ENCODE measurements around the gene CCDC85C.

The CCDC85C gene

DNA sequence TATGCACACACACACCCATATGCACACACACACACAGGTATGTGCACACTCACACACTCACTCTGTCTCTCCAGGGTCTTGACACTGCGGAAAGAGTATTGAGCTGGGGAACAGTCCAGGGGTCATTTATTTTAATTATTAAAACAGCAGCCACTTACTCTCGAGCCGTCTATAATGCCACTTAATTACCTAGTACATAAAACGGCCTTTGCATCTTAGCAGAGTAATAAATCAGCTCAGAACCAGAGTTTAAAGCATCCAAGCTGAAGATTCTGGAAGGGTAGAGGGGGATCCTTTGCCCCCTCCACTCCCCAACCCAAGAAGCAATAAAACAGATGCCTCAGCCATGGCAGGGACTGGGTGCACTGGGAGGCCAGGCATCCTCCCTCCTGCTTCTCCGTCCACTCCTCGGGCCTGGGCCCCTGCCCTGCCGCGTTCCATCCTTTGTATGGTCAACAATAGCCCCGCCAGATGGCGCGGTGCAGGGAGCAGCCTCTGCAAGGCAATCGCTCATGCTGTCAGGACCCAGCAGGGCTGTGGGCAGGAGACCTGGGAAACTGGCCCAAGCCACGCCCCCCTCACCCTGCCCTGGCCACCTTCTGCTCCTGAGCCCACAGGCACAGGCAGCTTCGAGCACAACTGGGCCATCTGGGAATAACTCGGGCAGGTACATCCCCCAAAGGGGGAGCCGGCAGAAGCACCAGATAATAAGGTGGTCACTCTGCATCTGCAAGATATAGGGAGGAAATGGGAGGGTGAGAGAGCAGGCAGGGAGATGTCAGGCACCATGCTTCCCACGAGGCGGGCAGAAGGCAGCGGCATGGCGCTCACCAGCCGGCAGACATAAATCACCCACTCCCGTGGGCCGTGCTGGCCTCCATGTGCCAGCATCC lies 40.9 kb downstream of the CCDC85C start:
- no peak for DNase-seq (ENCODE audit: insufficient read length, low spot score)
- no peak for FAIRE-seq

- DNase-seq (ENCODE audit: insufficient read length, low spot score) (no peak), FAIRE-seq (no peak)
Observed at GRCh38 chr14:99561864-99562263, 42.1 kb downstream of the CCDC85C start.

- no peak for DNase-seq (ENCODE audit: insufficient read length, low spot score)
- no peak for FAIRE-seq
Observed at GRCh38 chr14:99560922-99561683, 42.9 kb downstream of the CCDC85C start.

DNA sequence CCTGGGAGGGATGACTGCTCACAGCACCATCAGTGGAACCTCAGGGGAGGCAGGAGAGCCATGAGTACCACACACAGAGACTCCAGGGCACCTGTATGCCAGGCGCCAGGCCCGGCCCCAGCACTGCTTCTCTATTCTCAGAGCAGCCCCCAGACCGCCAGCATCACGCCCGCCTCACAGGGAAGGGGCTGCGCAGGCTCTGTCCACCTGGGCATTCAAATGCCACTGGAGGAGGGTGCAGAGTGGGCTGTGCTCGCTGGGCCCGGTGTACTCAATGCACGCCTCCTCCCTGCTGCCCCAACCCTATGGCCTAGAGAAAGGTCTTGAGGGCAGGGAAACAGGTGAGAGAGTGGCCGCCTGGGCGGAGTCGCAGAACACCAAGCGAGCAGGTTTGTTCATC lies 43.6 kb downstream of the CCDC85C start:
- DNase-seq (ENCODE audit: insufficient read length, low spot score) = no peak
- no peak for FAIRE-seq

DNA sequence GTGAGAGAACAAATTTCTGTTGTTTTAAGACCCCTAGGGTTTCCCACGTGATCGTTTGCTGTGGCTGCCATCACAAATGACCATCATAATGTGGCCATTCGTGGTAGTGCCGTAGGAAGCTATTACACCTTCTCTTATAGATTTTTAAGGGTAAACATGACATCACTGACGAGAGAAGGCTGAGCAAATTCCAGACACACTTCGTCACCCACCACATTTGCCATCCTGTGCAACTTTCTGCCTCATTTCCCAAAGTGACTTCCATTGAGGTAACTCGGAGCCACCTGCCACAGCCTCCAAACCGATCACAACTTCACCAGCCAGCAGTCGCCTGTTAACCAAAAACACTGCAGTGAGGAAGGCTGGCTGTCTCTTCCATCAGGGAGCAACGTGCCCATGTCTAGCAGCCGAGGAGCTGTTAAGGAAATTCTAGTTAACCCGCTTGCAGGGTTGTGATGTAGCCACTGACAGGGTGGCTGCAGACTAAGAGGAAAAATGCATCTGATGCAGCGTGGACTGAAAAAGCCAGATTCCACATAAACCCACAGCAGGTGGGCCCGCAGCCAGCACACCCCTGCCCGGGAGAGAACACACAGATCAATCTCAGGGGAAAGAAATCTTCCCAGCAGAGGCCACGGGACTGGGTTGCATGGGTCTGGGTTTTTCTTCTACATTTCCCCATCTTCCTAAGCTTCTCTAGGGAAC lies 44.6 kb downstream of the CCDC85C start:
- no peak for DNase-seq (ENCODE audit: insufficient read length, low spot score)
- no peak for FAIRE-seq

GRCh38 chr14:99556134-99556791 lies 47.7 kb downstream of the CCDC85C start:
- FAIRE-seq = no peak
- no peak for DNase-seq (ENCODE audit: insufficient read length, low spot score)

DNA sequence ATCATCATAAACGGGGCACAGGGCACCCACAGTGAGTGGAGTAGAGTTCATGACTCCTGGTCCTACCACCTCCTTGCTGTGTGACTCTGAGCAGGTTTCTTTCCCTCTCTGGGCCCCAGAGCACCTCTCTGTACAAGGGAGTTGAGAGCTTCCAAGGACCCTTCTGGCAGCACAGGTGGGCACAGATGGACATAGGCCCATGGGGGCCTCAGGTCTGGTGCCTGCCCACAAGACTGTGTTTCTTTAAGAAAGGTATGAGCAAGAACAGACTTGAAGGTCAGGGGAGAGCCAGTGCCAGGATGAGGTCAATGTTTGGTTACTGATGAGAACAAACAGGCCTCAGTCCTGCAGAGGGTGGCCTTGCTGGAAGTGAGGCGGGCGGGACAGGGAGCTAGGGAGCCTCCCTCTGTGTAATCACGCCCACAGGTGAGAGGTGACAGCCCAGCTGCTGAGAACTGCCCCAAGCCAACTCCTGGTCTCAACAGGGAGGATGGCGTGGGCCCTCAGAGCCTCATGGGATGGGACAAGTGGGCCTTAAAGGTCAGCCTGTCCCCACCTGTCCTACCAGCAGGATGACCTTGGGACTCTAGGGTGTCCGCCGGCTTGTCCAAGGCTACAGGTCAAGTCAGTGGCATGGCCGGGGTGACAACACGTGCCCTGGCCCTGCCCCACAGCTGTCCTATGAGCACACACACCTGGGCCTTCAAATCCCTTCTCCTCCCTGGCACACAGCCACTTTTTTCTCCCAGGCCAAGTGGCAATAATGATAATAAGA lies 49.1 kb downstream of the CCDC85C start:
- no peak for DNase-seq (ENCODE audit: insufficient read length, low spot score)
- no peak for FAIRE-seq

DNA sequence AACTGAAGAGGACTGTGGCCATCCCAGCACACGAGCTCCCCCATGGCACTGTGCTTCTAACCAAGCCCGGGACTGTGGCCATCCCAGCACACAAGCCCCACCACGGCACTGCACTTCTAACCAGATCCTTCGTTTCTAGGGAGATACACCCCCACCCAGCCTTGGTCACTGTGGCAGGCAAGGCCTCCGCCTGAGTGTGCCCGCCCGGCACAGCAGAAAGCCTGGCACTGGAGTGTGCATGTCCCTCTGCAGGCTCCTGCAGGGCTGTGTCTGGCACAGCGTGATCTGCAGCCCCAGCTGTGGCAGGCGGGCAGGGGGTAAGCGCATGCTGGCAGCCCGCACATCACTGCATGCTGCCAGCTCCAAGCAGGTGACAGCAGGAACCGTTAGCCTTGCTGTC lies 49.8 kb downstream of the CCDC85C start:
- DNase-seq (ENCODE audit: insufficient read length, low spot score) = no peak
- no peak for FAIRE-seq

DNA sequence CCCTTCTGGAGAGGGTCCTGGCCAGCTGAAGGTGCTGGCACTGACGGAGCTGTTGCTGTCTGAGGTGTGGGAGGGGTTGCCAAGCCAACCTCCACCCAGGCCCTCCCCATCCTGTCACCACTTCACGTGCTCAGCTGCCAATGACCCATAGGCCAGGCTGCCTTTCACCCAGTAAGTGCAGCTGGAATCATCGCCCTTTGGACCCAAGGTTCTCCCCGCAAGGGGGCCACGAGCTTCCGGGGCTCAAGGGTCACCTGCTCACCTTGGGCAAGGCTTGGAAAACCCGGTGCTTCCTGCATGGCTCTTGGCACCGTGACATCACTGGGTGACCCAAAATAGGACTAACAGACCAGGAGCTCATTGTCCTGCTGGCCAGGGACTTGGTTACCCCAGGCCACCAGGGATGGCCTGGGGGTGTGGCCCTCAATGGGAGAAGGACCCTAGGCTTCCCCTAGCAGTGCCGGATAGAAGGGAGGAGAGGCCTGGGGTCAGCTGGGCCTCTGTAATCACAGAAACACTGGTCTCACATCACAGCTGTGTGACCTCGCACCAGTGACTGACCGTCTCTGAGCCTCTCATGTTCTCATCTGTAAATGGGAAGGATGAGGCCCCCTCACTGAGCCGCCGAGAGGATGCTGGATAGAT lies 51.3 kb downstream of the CCDC85C start:
- no peak for DNase-seq (ENCODE audit: insufficient read length, low spot score)

DNA sequence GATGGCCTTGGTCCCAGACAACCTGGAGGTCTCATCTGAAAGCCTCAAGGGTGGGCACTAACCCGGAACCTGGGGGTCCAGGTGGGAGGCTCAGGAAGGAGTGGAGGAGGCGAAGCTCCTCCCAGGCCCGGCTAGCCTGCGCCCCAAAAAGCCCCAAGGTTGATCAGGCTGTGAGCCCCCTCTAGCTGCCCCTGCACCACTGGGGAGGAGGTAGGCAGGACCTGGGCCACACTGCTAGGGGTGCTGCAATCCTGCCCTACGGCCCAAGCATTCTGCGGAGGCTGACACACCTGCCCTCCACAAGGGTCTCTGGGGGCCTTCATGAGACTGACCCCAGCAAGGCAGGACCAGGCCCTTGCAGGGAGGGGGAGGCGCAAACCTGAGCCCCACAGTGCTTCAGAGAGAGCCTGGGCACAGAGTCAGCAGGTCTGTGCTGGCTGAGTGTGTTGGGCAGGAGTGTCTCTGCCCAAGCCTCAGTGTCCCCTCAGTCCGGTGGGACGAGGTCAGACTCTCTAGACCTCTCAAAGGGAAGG lies 51.9 kb downstream of the CCDC85C start:
- no peak for FAIRE-seq
- DNase-seq (ENCODE audit: insufficient read length, low spot score) = no peak

More for the DNA sequence above, 51.3 kb downstream of the CCDC85C start:
- FAIRE-seq = no peak

DNA sequence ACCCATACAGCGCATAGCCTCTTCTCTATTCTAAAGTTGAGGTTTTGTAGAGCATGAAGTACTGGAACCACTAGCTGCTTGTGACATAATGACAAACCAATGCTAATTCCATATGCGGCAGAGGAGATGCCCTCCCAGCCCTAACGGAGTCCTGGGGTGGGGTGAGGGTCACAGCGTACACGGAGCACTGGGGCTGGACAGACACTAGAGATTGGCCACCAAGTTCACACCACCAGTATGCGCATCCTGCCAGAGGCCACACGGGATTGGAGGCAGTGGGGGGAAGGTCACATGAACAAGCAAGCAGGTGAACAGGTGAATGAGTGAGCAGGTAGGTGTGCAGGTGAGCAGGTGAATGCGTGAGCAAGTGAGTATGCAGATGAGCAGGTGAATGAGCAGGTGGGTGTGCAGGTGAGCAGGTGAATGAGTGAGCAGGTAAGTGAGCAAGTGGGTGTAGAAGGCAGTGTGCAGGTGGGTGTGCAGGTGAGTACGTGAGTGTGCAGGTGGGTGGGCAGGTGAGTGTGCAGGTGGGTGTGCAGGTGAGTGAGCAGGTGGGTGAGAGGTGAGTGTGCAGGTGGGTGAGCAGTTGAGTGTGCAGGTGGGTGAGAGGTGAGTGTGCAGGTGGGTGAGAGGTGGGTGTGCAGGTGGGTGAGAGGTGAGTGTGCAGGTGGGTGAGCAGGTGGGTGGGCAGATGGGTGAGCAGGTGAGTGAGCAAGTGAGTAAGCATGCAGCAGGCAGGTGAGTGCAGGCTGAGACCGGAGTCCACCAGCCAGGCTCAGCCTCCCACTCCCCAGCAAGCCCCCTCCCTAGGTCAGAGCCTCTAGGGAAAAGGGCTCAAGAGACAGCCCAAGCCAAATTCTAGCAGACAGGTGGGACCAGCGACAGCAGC lies 52.7 kb downstream of the CCDC85C start:
- DNase-seq (ENCODE audit: insufficient read length, low spot score) (no peak), FAIRE-seq (no peak)

GRCh38 chr14:99550387-99550992 lies 53.5 kb downstream of the CCDC85C start:
- DNase-seq (ENCODE audit: insufficient read length, low spot score) (no peak), FAIRE-seq (no peak)

DNA sequence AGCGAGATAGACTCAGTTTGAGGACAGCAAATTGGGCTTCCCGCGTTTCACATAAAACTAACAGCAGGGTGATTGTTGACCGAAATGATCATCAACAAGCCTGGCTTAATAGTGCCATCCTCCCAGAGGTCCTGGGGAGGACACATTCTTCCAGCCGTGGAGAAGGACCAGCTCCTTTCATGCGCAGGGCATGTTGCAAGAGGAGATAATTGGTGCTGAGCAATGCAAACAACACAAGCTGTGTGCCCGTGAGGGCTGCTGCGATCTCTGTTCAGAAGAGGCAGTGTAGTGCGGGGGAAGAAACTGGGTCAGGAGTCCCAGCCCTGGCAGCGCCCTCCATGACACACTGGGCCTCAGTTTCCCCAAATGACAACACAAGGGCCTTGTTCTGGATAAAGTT lies 54.3 kb downstream of the CCDC85C start:
- DNase-seq (ENCODE audit: insufficient read length, low spot score) (no peak), FAIRE-seq (no peak)

- FAIRE-seq = no peak
Observed at GRCh38 chr14:99548871-99549515, 55.0 kb downstream of the CCDC85C start.

DNA sequence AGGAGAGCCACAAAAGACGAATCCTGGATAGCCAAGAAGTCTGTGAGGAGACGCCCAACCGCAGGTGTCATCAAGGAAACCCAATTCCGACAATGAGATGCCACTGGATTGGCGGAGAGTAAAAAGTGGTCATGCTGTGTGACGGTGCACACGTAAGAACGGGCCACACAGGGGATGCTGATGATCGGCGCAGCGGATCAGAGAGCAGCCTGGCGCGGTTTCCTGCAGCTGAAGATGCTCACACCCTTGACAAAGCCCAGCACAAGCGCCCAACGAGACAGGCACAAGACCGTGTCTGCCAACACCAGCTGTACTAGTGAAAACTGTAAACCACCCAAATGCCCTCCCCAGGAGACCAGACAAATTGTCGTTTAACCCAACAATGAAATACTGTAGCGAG lies 55.8 kb downstream of the CCDC85C start:
- DNase-seq (ENCODE audit: insufficient read length, low spot score) (no peak), FAIRE-seq (no peak)

More at GRCh38 chr14:99548871-99549515, 55.0 kb downstream of the CCDC85C start:
- no peak for DNase-seq (ENCODE audit: insufficient read length, low spot score)

DNA sequence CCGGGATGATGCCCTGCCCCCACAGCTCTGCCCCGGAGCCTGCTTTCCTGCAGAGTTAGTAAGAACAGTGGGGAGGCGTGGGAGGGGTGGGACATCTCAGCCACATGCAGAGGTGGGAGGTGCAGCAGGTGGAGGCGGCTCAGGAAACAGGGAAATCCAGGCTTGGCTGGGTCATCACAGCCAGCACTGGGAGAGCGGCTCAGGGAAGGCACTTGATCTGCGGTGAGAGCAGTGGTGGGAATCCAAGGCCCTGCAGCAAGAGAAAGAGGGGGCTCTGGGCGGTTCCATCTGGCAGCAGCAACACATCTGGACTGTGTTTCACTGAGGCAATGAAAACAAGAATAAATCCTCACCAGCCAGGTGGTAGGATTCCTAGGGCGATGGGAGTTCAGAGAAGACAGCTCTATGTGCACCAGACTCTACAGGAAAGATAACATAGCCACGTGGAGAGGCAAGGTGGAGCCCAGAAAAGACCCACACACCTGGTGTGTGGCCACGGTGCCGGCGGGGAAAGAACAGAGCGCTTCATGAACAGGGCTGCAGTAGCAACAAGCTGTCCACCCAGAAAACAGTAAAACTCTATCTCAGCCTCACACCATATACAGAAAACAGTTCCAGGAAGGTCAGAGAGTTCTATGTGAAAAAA lies 57.6 kb downstream of the CCDC85C start:
- no peak for DNase-seq (ENCODE audit: insufficient read length, low spot score)
- no peak for FAIRE-seq

- DNase-seq (ENCODE audit: insufficient read length, low spot score) (no peak), FAIRE-seq (no peak)
Observed at GRCh38 chr14:99545586-99545985, 58.4 kb downstream of the CCDC85C start.
